ENCODE measurements around the gene FBXO30.

DNA sequence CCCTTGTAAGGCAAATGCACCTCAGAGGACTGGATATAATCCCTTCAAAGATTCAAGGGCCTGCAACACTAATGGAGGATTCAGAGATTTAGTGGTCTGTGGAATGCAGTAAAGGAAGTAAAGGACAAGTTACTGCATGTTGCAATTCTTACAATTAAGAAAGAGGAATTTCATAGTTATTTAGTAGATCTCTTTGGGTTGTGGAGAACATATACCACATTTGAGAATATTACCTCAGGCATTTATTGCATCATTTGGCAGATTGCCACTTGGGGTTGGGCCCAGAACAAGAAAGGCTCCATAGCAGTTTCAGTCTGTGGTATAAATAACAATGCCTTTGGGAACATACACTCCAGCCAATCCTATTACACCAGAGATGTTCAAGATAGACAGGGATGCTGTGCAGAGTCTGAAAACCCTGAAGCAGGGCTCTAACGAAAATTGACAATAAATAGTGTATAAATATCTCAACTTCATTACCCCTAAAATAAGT, 58.4 kb downstream of the FBXO30 start:
- peak; percentile 81; the same call in 1 of the 2 replicates for TF ChIP-seq POLR2AphosphoS5 (IDR thresholded peaks at IDR 0.05; ENCODE audit: borderline replicate concordance, low read depth, low read length)
- no peak for TF ChIP-seq EZH2 (IDR thresholded peaks at IDR 0.05)

Data from SK-N-MC (cell line).